Prostate gland (tissue), 2 donors: ENCODE data around the gene MBOAT2. TPM values are rescaled to one million over a fixed set of nuclear protein-coding genes. Genes with fewer than 3 reads are reported as not detected.
"Not testable (repeated sequence)": the region's sequence is repeated elsewhere in the genome, so short reads cannot be mapped to it uniquely, and the experiment has no call there.

Source experiments
- DNase-seq: peaks from one replicate; pipeline ENCODE4 v3.0.0-alpha.2; 2019; ENCODE audit warnings: low spot score
- H3K27ac ChIP-seq, 2 donors: fragments of 200-600 bp; sonication (generic); 2 replicates each; pipeline ENCODE4 v1.5.1; 2017 to 2019
- H3K27me3 ChIP-seq: fragments of 200-600 bp; sonication (generic); replicated peaks from 2 replicates; pipeline ENCODE4 v1.5.1; 2019; ENCODE audit not compliant: insufficient read depth
- H3K36me3 ChIP-seq, 2 donors: fragments of 200-600 bp; sonication (generic); 1 replicate in 1 of 2; 2 replicates in 1 of 2; pipeline versions ENCODE4 v1.5.1 to v1.8.1; 2017 to 2019
- H3K4me1 ChIP-seq: fragments of 200-600 bp; sonication (generic); replicated peaks from 2 replicates; pipeline ENCODE4 v1.5.1; 2019
- H3K4me3 ChIP-seq, 2 donors: fragments of 200-600 bp; sonication (generic); 2 replicates each; pipeline ENCODE4 v1.5.1; 2017 to 2019
- H3K9me3 ChIP-seq: fragments of 200-600 bp; sonication (generic); 2 replicates; pipeline ENCODE4 v1.5.1; 2017
- CTCF ChIP-seq, 4 experiments: fragments of 200-600 bp in 2 of 4; fragments of 450-650 bp in 2 of 4; sonication (generic) in 2 of 4; IDR thresholded peaks; 1 replicate in 3 of 4; 2 replicates in 1 of 4; pipeline ENCODE4 v1.5.1; 2016 to 2019; ENCODE audit warnings: antibody characterized with exemption in 4 of 4, mild to moderate bottlenecking in 2 of 4, moderate library complexity in 2 of 4
- POLR2A ChIP-seq: fragments of 450-650 bp; IDR thresholded peaks from one replicate; pipeline ENCODE4 v1.6.1; 2016; ENCODE audit warnings: antibody characterized with exemption, mild to moderate bottlenecking
- POLR2AphosphoS5 ChIP-seq: sonication (generic); formaldehyde crosslinking; IDR thresholded peaks from one replicate; pipeline ENCODE4 v1.6.1; 2017; ENCODE audit warnings: antibody characterized with exemption
- WGBS: methylation state at CpG from one replicate; pipeline ENCODE4 v1.1.5; 2018; 5-methylcytosine and 5-hydroxymethylcytosine counted together
- intact Hi-C: fragments of 100-400 bp; cut with DNase I; formaldehyde crosslinking; loops from one replicate; pipeline ENCODE4 v1.14.2; 2022
- total RNA-seq, 2 donors: library from RNA; depleted of rRNA; stranded (reverse); fragments of >200 nt; gene quantifications; one replicate each; pipeline ENCODE4 v1.1.0, GENCODE V29; 2016

MBOAT2 gene
- total RNA-seq, 2 donors from 2014 or later, result 20.3 to 40.2 TPM

GRCh38 chr2:8895087-8895912 lies 108.2 kb downstream of the MBOAT2 start:
- DNase-seq, H3K9me3 ChIP-seq, H3K27ac ChIP-seq, H3K27me3 ChIP-seq, H3K36me3 ChIP-seq, H3K4me3 ChIP-seq, intact Hi-C loops, H3K4me1 ChIP-seq: not testable (repeated sequence)
- 98% methylated on average over 13 of the region's 13 CpGs for WGBS

- no peaks in the 10 kb centered on the region for H3K27me3 ChIP-seq
- 89% methylated on average over 19 of the region's 19 CpGs for WGBS
- H3K9me3 ChIP-seq, result no peaks in the 10 kb centered on the region
- no peak overlapping the region for H3K4me3 ChIP-seq
- intact Hi-C loops, result no loop called here
- no peaks in the 10 kb centered on the region for H3K36me3 ChIP-seq
- TF ChIP-seq POLR2A (no peak), CTCF (IDR thresholded peaks at IDR 0.05) (no peak), POLR2AphosphoS5 (no peak)
- H3K4me1 ChIP-seq, result no peaks in the 10 kb centered on the region
- H3K27ac ChIP-seq, result no peak overlapping the region
- no peak for DNase-seq
Observed at GRCh38 chr2:8893978-8894820, 109.3 kb downstream of the MBOAT2 start.

- no peaks in the 10 kb centered on the region for H3K27me3 ChIP-seq
- intact Hi-C loops, result no loop called here
- H3K9me3 ChIP-seq, result no peaks in the 10 kb centered on the region
- no peaks in the 10 kb centered on the region for H3K36me3 ChIP-seq
- TF ChIP-seq POLR2A (no peak), POLR2AphosphoS5 (no peak), CTCF (IDR thresholded peaks at IDR 0.05) (no peak)
- no peaks in the 10 kb centered on the region for H3K4me1 ChIP-seq
- DNase-seq, result no peak
- 70% methylated on average over 1 of the region's 1 CpG for WGBS
- H3K27ac ChIP-seq, result no peak overlapping the region
- H3K4me3 ChIP-seq, result no peak overlapping the region
Observed at GRCh38 chr2:8893474-8893873, 110.0 kb downstream of the MBOAT2 start.

GRCh38 chr2:8892111-8892510 lies 111.4 kb downstream of the MBOAT2 start:
- Histone ChIP-seq H3K27me3 (no peaks in the 10 kb centered on the region), H3K27ac (no peak overlapping the region), H3K4me1 (no peaks in the 10 kb centered on the region), H3K4me3 (no peak overlapping the region), H3K36me3 (no peaks in the 10 kb centered on the region), H3K9me3 (no peaks in the 10 kb centered on the region)
- TF ChIP-seq POLR2A (no peak), POLR2AphosphoS5 (no peak), CTCF (IDR thresholded peaks at IDR 0.05) (no peak)
- WGBS, result 74% methylated on average over 2 of the region's 2 CpGs
- no peak for DNase-seq
- intact Hi-C loops, result no loop called here

GRCh38 chr2:8889978-8890377 lies 113.5 kb downstream of the MBOAT2 start:
- DNase-seq, result no peak
- no peaks in the 10 kb centered on the region for H3K27me3 ChIP-seq

More at GRCh38 chr2:8889978-8890377, 113.5 kb downstream of the MBOAT2 start:
- Histone ChIP-seq H3K4me3 (no peak overlapping the region), H3K4me1 (no peaks in the 10 kb centered on the region), H3K9me3 (no peaks in the 10 kb centered on the region), H3K27ac (no peak overlapping the region), H3K36me3 (no peaks in the 10 kb centered on the region)
- intact Hi-C loops, result no loop called here
- WGBS, result 86% methylated on average over 7 of the region's 7 CpGs
- TF ChIP-seq POLR2A (no peak), CTCF (IDR thresholded peaks at IDR 0.05) (no peak), POLR2AphosphoS5 (no peak)
